HEK293 (cell line): ENCODE measurements around the gene PRXL2C.

ENCODE experiments used
- CTCF ChIA-PET: fragments of 350-600 bp; formaldehyde crosslinking; extraction: SDS; loops from one replicate; lab custom pipeline; 2021; ENCODE audit warnings: antibody characterized with exemption; lab: Yijun Ruan, JAX
- POLR2A ChIA-PET: fragments of 300-600 bp; formaldehyde crosslinking; extraction: SDS; loops from one replicate; lab custom pipeline; 2020; ENCODE audit warnings: antibody characterized with exemption, inconsistent platforms; lab: Yijun Ruan, JAX
- H3K27ac ChIP-seq: fragments of 200-500 bp; sonication (Bioruptor generic); 2 replicates; pipeline ENCODE4 v1.5.1; 2014; ENCODE audit warnings: low read depth, low read length, control low read depth, inconsistent platforms; ENCODE audit errors: extremely low read depth
- H3K36me3 ChIP-seq, 2 experiments: fragments of 200-500 bp in 1 of 2; sonication (Bioruptor generic) in 1 of 2; 1 replicate in 1 of 2; 2 replicates in 1 of 2; pipeline ENCODE4 v1.5.1; 2014 to 2017; ENCODE audit warnings: inconsistent platforms in 2 of 2, low read length in 2 of 2; ENCODE audit not compliant: control insufficient read depth in 2 of 2, insufficient read depth in 1 of 2
- H3K4me1 ChIP-seq: fragments of 200-500 bp; sonication (Bioruptor generic); 2 replicates; pipeline ENCODE4 v1.5.1; 2014; ENCODE audit warnings: mild to moderate bottlenecking, low read length, inconsistent platforms; ENCODE audit not compliant: control insufficient read depth, insufficient read depth
- H3K4me3 ChIP-seq: 2 replicates; pipeline ENCODE4 v1.5.1; 2011; ENCODE audit warnings: low read depth, mild to moderate bottlenecking, control low read depth, low read length, moderate library complexity
- H3K9me3 ChIP-seq: fragments of 200-500 bp; sonication (Bioruptor generic); 2 replicates; pipeline ENCODE4 v1.5.1; 2014; ENCODE audit warnings: low read depth, low read length, inconsistent platforms; ENCODE audit not compliant: control insufficient read depth, insufficient read depth
- EGR2 ChIP-seq: fragments of 450-650 bp; formaldehyde crosslinking; IDR thresholded peaks from 2 replicates; pipeline ENCODE4 v1.5.1; 2016; ENCODE audit warnings: low read depth, missing biosample characterization, missing genetic modification characterization
- KLF9 ChIP-seq: fragments of 450-650 bp; formaldehyde crosslinking; IDR thresholded peaks from 2 replicates; pipeline ENCODE4 v1.5.1; 2016; ENCODE audit warnings: missing biosample characterization, missing genetic modification characterization, low read depth
- PRDM1 ChIP-seq: fragments of 450-650 bp; formaldehyde crosslinking; IDR thresholded peaks from 2 replicates; pipeline ENCODE4; 2016; ENCODE audit warnings: missing biosample characterization, missing genetic modification characterization
- PRDM10 ChIP-seq: fragments of 450-650 bp; formaldehyde crosslinking; IDR thresholded peaks from 2 replicates; pipeline ENCODE4 v1.5.1; 2016; ENCODE audit warnings: missing biosample characterization, missing genetic modification characterization
- YY2 ChIP-seq: fragments of 450-650 bp; formaldehyde crosslinking; IDR thresholded peaks from 2 replicates; pipeline ENCODE4 v1.5.1; 2016; ENCODE audit warnings: missing biosample characterization, missing genetic modification characterization
- ZBTB21 ChIP-seq: fragments of 450-650 bp; formaldehyde crosslinking; IDR thresholded peaks from 2 replicates; pipeline ENCODE4 v1.5.1; 2017; ENCODE audit warnings: missing biosample characterization, missing genetic modification characterization
- ZBTB44 ChIP-seq: fragments of 450-650 bp; IDR thresholded peaks from 2 replicates; pipeline ENCODE4 v1.5.1; 2018; ENCODE audit warnings: missing biosample characterization, mild to moderate bottlenecking, missing genetic modification characterization
- ZBTB6 ChIP-seq: fragments of 450-650 bp; formaldehyde crosslinking; IDR thresholded peaks from 2 replicates; pipeline ENCODE4 v1.5.1; 2017; ENCODE audit warnings: missing biosample characterization, missing genetic modification characterization
- ZNF16 ChIP-seq: fragments of 450-650 bp; formaldehyde crosslinking; IDR thresholded peaks from 2 replicates; pipeline ENCODE4 v1.5.1; 2016; ENCODE audit warnings: low read depth, missing biosample characterization, missing genetic modification characterization
- ZNF362 ChIP-seq: fragments of 450-650 bp; formaldehyde crosslinking; IDR thresholded peaks from 2 replicates; pipeline ENCODE4 v1.5.1; 2016; ENCODE audit warnings: missing biosample characterization, missing genetic modification characterization
- ZNF548 ChIP-seq: fragments of 450-650 bp; formaldehyde crosslinking; IDR thresholded peaks from 2 replicates; pipeline ENCODE4 v1.5.1; 2016; ENCODE audit warnings: missing biosample characterization, missing genetic modification characterization
- ZNF701 ChIP-seq: fragments of 450-650 bp; formaldehyde crosslinking; IDR thresholded peaks from 2 replicates; pipeline ENCODE4 v1.5.1; 2016; ENCODE audit warnings: missing biosample characterization, missing genetic modification characterization
- ZNF704 ChIP-seq: fragments of 450-650 bp; formaldehyde crosslinking; IDR thresholded peaks from 2 replicates; pipeline ENCODE4 v1.5.1; 2016; ENCODE audit warnings: missing biosample characterization, missing genetic modification characterization
- ZNF791 ChIP-seq: fragments of 450-650 bp; formaldehyde crosslinking; IDR thresholded peaks from 2 replicates; pipeline ENCODE4 v1.5.1; 2016; ENCODE audit warnings: missing biosample characterization, missing genetic modification characterization

Gene PRXL2C

GRCh38 chr9:96663506-96664120, 8.5 kb upstream of the PRXL2C start (continued):
- TF ChIP-seq ZNF704 (tag by site-specific recombination) (no peak), ZNF362 (tag by site-specific recombination) (no peak), ZNF791 (no peak), ZNF701 (tag by site-specific recombination) (no peak), KLF9 (tag by site-specific recombination) (no peak), PRDM10 (tag by site-specific recombination) (no peak)

- H3K4me3 ChIP-seq = no peak overlapping the region
- TF ChIP-seq EGR2 (no peak), ZBTB44 (no peak), ZBTB6 (no peak), ZNF16 (tag by site-specific recombination) (no peak), YY2 (tag by site-specific recombination) (no peak), ZNF548 (tag by site-specific recombination) (no peak)
- TF ChIP-seq, all 188 proteins: peak for 0
- Histone ChIP-seq H3K9me3 (no peaks in the 10 kb centered on the region), H3K36me3 (no peaks in the 10 kb centered on the region), H3K4me1 (no peaks in the 10 kb centered on the region), H3K27ac (no peak overlapping the region)
- POLR2A ChIA-PET = no interaction called here
- CTCF ChIA-PET = interaction anchor here (0.6 to 0.9 kb wide), 2 partner anchors 37 to 174 kb away, joined by 3 to 4 read pairs; no protein-coding TSS in a partner anchor
These were observed 6.6 kb upstream of the PRXL2C start for GRCh38 chr9:96661711-96662110.

- CTCF ChIA-PET = interaction anchor here (0.7 to 0.9 kb wide), 2 partner anchors 38 kb away, joined by 3 read pairs; no protein-coding TSS in a partner anchor
- no peaks in the 10 kb centered on the region for H3K4me1 ChIP-seq
- TF ChIP-seq PRDM1 (tag by site-specific recombination) (peak; percentile 25; the same call in 1 of the 2 replicates), ZBTB21 (no peak)
- no peak overlapping the region for H3K27ac ChIP-seq
- POLR2A ChIA-PET = no interaction called here
- H3K36me3 ChIP-seq = no peaks in the 10 kb centered on the region
- H3K4me3 ChIP-seq = no peak overlapping the region
- no peaks in the 10 kb centered on the region for H3K9me3 ChIP-seq
These were observed 5.7 kb upstream of the PRXL2C start for GRCh38 chr9:96660692-96661248.
